G401 (cell line): ENCODE data around the gene WDR86. TPM values are rescaled to one million over a fixed set of nuclear protein-coding genes. Genes with fewer than 3 reads are reported as not detected.

ENCODE experiments used
- DNase-seq: peaks from one replicate; pipeline ENCODE4 v3.0.0-alpha.2; 2015; ENCODE audit warnings: low spot score
- in situ Hi-C: cut with HindIII; loops from 2 replicates; pipeline ENCODE4 v1.10.0; 2016; ENCODE audit warnings: low sequenced_read_pairs, mixed read lengths
- total RNA-seq: library from RNA; depleted of rRNA; stranded (reverse); fragments of >200 nt; shearing (Covaris generic); gene quantifications from 2 replicates; pipeline ENCODE4 v1.2.3, GENCODE V29; 2014

Gene WDR86
- total RNA-seq, 1 experiment from 2014 or later = 10.2 TPM

DNA sequence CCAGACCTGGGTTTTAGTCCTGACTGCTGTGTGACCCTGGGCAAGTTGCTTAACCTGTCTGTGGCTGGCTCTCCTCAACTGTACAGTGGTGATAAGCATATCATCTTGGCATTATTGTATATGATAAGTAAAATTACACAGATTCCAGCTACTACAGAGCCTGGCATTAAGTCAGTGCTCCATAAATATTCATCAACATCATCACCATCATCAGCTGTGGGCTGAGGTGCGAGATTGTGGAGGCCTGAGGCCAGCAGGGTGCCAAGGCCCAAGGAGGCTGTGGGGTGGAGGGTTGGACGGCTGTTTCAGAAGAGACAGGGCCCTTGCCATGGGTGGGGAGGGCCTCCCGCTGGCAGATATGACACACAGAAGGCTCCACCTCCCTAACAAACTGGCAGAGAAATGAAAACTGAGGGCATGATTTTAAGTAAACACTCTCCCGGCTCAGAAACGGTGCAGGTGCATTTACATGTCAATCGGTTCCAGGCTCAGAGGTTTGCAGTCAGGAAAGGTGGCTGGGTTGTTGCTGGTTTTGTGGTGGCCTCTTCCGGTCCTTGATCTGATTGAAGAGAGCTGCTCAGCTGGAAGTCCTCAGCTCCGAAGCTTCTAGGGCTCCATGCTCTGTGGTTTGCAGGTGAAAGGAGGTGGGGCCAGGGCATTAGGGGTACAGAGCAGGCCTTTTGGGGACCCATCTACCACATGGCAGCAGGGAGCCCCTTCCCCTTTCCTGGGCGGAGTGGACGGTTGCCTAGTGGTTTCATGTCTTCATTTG, 19.9 kb upstream of the WDR86 start:
- in situ Hi-C loops = no loop called here
- no peak for DNase-seq

GRCh38 chr7:151429237-151429559, 19.4 kb upstream of the WDR86 start:
- DNase-seq = no peak
- in situ Hi-C loops = no loop called here

DNA sequence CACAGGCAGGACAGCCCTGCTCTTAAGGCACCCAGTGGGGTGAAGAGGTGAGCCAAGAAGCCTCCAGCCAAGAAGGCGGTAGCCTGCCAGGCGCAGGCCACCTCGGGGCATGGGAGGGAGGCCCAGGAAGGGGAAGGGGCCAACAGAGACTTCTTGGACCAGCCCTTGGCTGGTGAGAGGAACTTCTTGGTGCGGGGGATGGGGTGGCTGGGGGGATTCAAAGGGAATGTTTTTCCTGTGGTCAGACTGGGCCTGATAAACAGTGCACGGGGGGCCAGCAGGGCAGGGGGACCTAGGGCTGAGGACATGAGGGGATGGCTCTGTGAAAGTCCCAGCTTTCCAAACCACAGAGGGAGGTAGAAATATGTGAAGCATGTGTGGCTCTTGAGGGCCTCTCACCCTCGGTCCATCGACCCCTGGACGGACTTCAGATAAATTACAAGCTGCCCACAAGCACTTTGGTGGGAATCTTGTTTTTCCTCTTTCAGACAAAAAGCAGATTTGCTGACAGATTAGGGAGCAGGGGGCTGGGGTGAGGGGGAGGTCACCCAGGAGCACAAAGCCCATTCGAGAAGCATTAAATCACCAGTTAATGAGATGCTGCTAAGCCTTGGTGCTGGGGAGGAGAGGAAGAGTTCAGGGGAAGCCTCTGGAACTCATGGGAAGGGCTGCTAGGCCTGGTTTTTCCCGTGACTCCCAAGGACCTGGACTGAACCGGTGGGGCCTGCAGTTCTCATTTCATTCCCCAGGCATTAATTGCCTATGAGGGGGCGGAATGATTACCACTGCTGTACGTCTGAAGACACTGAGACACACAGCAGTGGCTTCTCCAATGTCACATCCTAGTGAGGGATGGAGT, 18.8 kb upstream of the WDR86 start:
- DNase-seq = no peak
- in situ Hi-C loops = no loop called here

- no peak for DNase-seq
- in situ Hi-C loops = no loop called here
These were observed 18.0 kb upstream of the WDR86 start for GRCh38 chr7:151427705-151428377.

GRCh38 chr7:151426904-151427704, 17.3 kb upstream of the WDR86 start:
- in situ Hi-C loops = no loop called here

DNA sequence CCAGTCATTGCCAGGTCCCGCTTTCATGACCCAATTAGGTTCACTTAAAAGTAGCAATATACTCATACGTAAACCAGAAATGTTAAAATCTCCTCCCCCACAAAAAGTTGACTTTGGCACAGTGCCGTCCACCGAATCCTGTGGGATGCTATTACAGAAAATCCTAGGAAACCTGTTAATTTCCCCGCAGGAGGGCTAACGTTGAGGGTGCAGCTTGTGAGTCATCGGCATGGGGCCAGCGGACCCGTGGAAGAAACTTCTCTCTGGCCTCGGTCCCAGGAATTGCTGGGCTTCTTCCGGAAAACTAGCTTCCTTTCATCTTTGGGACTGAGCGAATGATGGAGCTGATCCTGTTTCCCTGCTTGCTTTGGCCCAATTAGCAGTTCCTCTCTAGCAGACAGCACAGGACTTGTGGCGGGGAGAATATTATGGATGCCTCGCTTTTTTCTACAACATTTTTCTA, 16.6 kb upstream of the WDR86 start:
- in situ Hi-C loops = no loop called here
- no peak for DNase-seq

More at GRCh38 chr7:151426904-151427704, 17.3 kb upstream of the WDR86 start:
- no peak for DNase-seq

- in situ Hi-C loops = no loop called here
- DNase-seq = no peak
These were observed 16.0 kb upstream of the WDR86 start for GRCh38 chr7:151425670-151426440.

DNA sequence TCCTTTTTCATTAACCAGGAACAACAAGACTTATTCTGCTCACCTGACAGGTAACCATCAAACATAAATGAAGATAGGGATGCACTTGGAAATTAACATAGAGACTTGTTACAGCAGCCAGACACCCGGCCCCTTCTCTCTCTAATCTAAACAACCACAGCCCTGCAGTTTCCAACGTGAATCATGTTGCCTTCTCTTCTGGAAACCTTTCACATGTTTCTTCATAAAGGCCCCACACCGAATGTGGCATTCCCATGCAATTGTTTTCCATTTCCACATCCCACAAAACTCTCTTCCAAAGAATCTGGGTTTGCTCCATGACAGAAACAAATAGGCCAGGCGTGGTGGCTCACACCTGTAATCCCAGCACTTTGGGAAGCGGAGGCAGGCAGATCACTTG, 15.0 kb upstream of the WDR86 start:
- in situ Hi-C loops = no loop called here
- no peak for DNase-seq

DNA sequence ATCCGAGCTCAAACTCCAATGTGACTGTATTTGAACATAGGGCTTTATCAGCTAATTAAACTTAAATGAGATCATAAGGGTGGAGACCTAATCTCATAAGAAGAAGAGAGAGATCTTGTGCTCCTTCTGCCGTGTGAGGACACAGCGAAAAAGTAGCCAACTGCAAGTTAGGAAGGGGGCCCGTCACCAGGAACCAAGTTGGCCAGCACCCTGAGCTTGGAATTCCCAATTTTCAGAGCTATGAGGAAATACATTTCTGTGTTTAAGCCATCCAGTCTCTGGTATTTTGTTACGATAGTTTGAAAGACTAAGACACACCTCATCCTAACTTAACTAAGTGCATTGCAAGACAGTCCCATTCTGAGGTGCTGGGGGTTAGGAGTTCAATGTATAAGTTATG, 14.1 kb upstream of the WDR86 start:
- in situ Hi-C loops = no loop called here
- no peak for DNase-seq

DNA sequence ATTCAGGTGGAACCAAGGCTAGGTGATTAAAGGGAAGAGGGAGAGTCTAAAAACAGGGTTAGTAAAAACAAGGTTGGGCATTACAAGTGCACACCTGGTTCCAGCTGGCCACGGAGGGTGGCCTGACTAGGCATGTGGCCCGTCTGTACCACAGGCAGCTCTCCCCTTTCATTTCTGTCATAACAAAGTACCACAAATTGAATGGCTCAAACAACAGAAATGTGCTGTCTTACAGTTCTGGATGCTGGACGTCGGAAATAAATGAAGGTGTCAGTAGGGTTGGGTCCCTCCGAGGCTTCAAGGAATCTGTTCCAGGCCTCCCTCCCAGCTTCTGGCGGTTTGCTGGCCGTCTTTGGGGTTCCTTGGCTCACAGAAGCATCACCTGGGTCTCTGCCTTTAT, 13.4 kb upstream of the WDR86 start:
- no peak for DNase-seq
- in situ Hi-C loops = no loop called here

DNA sequence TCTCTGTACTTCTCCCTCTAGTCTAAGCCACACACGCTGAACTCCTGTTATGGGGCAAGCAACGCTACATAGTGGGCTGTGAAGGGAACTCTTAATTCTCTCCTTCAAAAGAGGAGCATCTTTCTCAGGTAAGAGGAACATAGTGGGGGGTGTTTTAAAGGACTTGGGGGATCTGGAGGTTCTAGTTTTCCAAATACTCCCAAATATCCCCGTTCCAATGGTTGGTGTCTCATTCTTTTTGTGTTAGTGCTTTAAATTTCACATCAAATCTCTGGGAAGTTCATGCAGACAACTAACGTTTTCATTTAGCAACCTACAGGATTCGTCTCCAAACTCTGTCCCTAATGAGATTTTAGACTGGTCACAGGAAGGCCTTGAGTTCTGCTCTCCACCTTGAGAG, 12.4 kb upstream of the WDR86 start:
- in situ Hi-C loops = no loop called here
- no peak for DNase-seq

GRCh38 chr7:151420144-151420543, 10.3 kb upstream of the WDR86 start:
- in situ Hi-C loops = no loop called here
- no peak for DNase-seq

GRCh38 chr7:151416941-151417315, 7.1 kb upstream of the WDR86 start:
- no peak for DNase-seq
- in situ Hi-C loops = no loop called here

- no peak for DNase-seq
- in situ Hi-C loops = no loop called here
These were observed 6.5 kb upstream of the WDR86 start for GRCh38 chr7:151416112-151416940.

DNA sequence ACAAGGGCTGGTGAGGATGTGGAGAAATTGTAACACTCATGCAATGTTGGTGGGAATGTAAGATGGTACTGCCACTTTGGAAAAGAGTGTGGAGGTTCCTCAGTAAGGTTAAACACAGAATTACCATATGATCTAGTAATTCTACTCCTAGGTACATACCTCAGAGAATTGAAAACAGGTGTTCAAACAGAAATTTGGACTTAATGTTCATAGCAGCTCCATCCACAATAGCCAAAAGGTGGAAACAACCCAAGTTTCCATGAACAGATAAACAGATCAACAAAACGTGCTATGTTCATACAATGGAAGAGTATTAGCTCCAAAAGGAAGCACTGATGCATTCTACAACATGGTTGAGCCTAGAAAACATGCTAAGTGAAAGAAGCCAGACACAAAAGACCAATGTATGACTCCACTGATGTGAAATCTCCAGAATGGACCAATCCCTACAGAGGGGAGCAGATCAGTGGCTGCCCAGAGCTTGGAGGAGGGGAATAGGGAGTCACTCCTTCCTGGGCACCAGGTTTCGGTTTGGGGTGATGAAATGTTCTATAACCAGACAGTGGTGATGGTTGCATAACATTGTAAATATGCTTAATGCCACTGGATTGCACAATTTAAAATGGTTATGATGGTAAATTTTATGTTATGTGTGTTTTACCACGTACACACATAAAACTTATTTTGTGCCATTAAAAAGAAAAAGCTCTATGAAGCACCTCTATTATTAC, 5.7 kb upstream of the WDR86 start:
- in situ Hi-C loops = no loop called here
- DNase-seq = no peak

DNA sequence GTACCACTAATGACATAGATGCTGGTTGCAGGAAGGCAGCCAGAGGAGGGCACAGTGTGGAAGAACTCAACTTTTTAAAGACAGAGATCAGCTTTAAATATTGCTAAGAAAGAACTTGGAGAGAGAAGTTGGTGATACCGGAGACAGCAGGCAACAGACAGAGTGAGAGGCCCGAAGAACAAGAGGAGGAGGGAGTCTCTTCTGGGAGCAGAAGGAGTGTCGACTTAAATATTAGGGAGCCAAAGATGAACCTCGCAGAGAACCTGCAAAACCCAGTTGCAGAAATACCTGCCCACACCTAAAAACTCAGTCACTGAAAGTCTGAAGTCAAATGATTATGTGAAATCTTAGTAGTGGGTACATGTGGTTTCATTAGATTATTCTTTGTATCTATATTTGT, 3.4 kb upstream of the WDR86 start:
- in situ Hi-C loops = no loop called here
- DNase-seq = no peak

GRCh38 chr7:151412318-151412717, 2.5 kb upstream of the WDR86 start:
- in situ Hi-C loops = no loop called here
- no peak for DNase-seq
